ENCODE results near the gene PRR30. TPM values are rescaled to one million over a fixed set of nuclear protein-coding genes. Genes with fewer than 3 reads are reported as not detected.

The PRR30 gene
- not detected in 2 replicates for total RNA-seq

DNA sequence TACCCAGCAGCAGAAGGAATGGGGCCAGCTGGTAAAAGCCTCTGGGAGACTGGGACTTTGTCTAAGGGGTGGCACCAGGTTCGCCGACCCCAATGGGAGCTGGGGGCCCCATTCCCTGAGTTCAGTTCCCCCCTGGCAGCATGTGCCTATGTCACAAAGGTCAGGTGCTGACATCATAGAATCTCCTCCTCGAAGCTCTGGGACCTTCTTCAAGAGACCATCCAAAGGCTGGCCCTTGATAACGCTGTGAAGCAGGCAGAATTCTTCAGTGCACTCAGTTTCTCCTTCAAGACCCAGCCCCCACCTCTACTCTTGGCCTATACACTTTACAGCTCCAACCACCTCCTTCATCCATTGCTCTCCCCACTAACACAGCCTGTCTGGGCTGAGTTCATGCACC is at the start of gene PRR30:
PRR30 (minus strand) TSS at position 101 of the 400 bp plus-strand sequence. CDS start 1,081 bp downstream, outside the sequence.

DNA sequence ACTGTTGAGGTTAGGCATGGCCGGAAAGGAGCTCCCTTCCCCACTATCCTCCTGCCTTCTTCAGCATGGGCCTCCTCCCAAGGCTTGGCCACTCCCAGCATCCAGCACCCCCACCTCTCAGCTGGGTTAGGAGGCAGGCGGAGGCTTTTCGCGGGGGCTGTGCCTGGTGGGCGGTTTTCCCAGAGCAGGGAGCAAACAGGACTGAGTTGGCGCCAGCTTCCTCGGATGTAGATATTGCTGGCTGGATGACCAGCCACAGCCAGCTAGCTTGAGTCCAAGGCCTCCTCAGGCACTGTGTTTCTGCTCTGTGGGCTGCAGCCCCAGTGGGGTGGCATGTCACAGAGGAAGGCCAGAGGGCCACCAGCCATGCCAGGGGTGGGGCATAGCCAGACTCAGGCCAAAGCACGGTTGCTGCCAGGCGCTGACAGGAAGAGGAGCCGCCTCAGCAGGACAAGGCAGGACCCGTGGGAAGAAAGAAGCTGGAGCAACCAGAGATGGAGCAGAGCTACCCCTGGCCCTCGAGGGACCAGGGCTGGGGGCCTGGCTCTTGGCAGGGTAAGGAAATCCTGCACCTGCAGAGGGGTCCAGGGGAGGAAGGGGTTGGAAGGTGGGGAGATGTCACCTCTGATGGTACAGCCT is 9.7 kb upstream of the PRR30 start, which contains the start of gene TCF23:
TCF23 (plus strand) TSS at position 204 of the 639 bp plus-strand sequence; CDS start at position 334, 130 bp downstream.

DNA sequence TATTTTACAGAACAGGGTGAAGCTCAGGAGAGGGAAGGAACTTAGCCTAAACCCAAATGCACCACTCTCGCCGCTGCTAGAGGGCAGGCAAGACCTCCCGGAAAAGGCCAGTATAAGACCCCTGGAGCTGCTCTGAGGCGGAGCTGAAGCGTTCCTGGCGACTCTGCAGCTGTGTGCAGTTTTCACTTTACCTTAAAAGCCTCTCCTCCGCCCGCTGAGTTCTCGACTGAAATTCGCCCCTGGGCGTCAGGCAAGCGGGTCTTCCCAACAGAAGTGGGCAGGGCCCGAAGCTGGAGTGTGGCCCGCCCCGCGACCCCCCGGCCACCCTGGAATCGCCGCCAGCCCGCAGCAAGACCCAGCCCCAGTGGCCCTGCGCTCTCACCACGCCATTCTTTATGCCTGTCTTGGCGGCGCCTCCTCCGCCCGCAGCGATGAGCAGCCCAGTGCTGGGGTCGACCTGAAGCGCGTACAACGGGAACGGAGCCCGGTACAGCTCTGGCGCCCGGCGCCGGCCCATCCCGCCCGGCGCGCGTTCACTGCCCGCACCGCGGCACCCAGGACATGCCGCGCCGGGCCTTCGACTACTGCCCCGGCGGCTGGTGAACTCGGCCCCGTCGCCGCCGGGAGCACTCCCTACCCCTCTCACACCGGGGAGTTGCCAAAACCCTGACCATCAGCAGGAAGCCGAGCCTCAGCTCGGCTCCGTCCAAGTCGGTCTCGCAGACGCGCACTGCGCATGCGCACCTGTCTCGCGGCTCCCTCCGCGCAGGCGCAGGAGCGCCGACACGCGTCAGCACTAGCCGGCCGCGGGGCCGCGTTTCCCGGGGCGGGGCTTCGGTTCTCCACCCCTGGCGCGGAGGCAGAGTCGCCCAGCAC is 5.1 kb downstream of the PRR30 start, which contains the start of gene PREB:
PREB (minus strand) TSS at position 732 of the 876 bp plus-strand sequence; CDS start at position 517, 215 bp downstream.

DNA sequence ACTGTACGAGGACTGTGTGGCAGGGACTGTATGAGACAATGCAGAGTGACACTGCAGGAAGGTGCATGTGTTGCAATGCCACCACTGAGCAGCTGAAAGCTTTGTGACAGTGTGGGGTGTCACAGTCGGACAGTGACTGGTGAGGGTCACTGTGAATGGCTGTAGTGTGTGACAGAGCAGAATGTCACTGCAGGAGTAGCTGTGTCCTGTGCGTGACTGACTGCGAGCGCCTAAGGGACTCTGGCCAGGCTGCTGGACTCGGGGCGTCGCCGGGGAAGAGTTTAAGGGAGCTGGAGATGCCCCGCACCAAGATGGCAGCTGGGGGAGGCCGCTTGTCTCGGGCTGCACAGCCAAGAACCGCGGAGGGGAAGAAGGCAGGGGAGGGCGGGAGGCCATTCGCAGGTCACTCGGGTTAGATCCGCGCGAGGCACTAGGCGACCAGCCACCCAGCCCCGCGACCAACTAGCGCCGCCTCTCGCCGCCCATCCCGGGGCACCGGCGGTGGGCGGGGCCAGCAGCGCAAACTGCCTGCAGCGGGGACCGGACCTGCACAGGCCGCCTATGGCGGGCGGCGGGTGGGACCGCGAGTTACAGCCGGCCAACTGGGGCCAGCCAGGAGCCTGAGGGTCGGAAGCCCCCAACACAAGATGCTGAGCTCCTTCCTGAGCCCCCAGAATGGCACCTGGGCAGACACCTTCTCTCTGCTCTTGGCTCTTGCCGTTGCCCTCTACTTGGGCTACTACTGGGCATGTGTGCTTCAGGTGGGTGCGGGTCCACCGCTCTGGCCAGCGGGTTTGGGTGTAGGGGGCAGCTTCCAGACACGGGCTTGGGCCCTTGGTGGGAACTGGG is 15.7 kb downstream of the PRR30 start, which contains the start of gene ABHD1:
ABHD1 (plus strand) TSS at position 514 of the 849 bp plus-strand sequence; CDS start at position 648, 134 bp downstream.

DNA sequence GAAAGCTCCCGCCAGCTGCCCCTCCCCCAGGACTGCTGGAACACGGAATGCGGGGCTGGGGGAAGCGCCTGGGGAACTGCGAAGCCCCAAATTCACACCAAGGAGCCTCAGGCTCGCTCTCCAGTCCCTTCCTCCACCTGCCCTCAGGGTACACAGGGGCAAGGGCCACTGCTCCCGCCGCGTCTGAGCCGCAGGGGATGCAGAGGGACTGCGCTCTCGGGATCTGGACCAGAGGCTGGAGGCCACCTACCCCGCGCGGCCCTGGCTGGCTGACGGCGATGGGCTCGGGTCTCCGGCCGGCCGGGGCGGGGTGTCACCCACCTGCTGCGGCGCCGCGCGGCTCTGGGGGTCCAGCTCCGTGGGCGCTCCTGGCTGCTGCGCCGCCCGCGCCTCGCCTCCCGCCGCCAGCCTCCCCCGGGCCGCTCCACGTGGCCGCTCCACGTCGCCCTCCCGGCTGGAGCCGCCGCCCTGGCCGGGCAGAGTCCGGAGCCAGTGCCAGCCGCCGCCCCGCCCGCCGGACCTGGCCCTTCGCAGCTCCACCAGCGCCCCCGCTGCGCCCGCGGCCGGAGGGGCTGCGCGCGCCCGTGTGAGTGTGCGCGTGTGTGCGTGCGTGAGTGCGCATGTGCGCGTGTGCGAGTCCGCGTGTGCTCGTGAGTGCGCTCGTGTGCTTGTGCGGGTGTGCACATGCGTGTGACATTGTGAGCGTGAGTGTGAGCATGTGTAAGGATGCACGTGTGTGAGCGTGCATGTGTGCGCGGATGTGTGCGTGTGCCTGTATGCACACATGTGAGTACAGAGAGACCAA is 20.5 kb downstream of the PRR30 start, which contains the start of gene CGREF1:
CGREF1 (minus strand) TSS at position 604 of the 805 bp plus-strand sequence. CDS start 14,762 bp downstream, outside the sequence.

Other genes with a start within 250 kb of the PRR30 start
- gene MAPRE3, start 168.8 kb downstream of the PRR30 start, total RNA-seq, result 2.8 and 2.9 TPM in 2 replicates
- gene TMEM214, start 106.4 kb downstream of the PRR30 start, total RNA-seq, result 16.3 and 23.1 TPM in 2 replicates
- gene AGBL5, start 87.7 kb downstream of the PRR30 start, total RNA-seq, result 14.9 and 19.7 TPM in 2 replicates
- 560 and 905 TPM in 2 replicates for gene OST4, start 67.8 kb downstream of the PRR30 start, total RNA-seq
- gene EMILIN1, start 60.8 kb downstream of the PRR30 start, total RNA-seq, result 137 and 184 TPM in 2 replicates
- 0.56 and 0.96 TPM in 2 replicates for gene KHK, start 52.6 kb downstream of the PRR30 start, total RNA-seq
- 5.0 and 14.9 TPM in 2 replicates for gene CGREF1, start 20.3 kb downstream of the PRR30 start, total RNA-seq
- gene ABHD1, start 15.6 kb downstream of the PRR30 start, total RNA-seq, result under 0.01 and 0.28 TPM in 2 replicates
- 44.5 and 53.3 TPM in 2 replicates for gene PREB, start 4.8 kb downstream of the PRR30 start, total RNA-seq
- gene TCF23, start 9.6 kb upstream of the PRR30 start, total RNA-seq, result not detected in 2 replicates
- 136 and 240 TPM in 2 replicates for gene ATRAID, start 72.6 kb upstream of the PRR30 start, total RNA-seq
- 14.9 and 30.3 TPM in 2 replicates for gene SLC5A6, start 72.9 kb upstream of the PRR30 start, total RNA-seq
- 22.6 and 47.9 TPM in 2 replicates for gene CAD, start 78.0 kb upstream of the PRR30 start, total RNA-seq
- under 0.01 and 0.19 TPM in 2 replicates for gene SLC30A3, start 123.6 kb upstream of the PRR30 start, total RNA-seq
- not detected in 2 replicates for gene DNAJC5G, start 136.0 kb upstream of the PRR30 start, total RNA-seq
- gene TRIM54, start 143.0 kb upstream of the PRR30 start, total RNA-seq, result under 0.01 TPM in 1 of 2 replicates, not detected in the other
- gene UCN, start 169.0 kb upstream of the PRR30 start, total RNA-seq, result 0.38 and 1.1 TPM in 2 replicates
- gene MPV17, start 183.7 kb upstream of the PRR30 start, total RNA-seq, result 56.2 and 77.5 TPM in 2 replicates
- gene GTF3C2, start 217.4 kb upstream of the PRR30 start, total RNA-seq, result 14.1 and 19.2 TPM in 2 replicates
- gene EIF2B4, start 230.9 kb upstream of the PRR30 start, total RNA-seq, result 21.7 and 50.4 TPM in 2 replicates
- gene SNX17, start 231.2 kb upstream of the PRR30 start, total RNA-seq, result 137 and 174 TPM in 2 replicates
- gene ZNF513, start 241.3 kb upstream of the PRR30 start, total RNA-seq, result 6.8 and 7.1 TPM in 2 replicates